Measurements from ENCODE around the gene TPST1. TPM values are rescaled to one million over a fixed set of nuclear protein-coding genes. Genes with fewer than 3 reads are reported as not detected.

TPST1 gene
- total RNA-seq, 4 donors from 2014 or later, result 24.5 to 60.4 (median 28.2) TPM

DNA sequence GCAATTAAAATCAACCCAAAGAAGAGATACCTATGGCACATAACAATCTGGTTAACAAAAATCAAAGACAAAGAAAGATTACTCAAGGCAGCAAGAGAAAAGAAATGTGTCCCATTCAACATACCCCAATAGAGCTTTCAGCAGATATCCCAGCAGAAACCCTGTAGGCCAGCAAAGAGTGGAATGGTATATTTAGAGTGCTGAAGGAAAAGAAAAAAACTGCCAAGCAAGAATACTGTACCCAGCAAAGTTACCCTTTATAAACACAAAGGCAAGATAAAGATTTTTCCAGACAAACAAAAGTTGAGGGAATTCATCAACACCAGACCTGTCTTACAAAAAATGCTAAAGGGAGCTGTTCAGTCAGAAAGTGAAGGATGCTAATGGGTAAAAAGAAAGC is 131.6 kb downstream of the TPST1 start:
- H3K27ac ChIP-seq, result no peak overlapping the region
- no peak for TF ChIP-seq POLR2A (IDR thresholded peaks at IDR 0.05)
- TF ChIP-seq, protein P1, sequence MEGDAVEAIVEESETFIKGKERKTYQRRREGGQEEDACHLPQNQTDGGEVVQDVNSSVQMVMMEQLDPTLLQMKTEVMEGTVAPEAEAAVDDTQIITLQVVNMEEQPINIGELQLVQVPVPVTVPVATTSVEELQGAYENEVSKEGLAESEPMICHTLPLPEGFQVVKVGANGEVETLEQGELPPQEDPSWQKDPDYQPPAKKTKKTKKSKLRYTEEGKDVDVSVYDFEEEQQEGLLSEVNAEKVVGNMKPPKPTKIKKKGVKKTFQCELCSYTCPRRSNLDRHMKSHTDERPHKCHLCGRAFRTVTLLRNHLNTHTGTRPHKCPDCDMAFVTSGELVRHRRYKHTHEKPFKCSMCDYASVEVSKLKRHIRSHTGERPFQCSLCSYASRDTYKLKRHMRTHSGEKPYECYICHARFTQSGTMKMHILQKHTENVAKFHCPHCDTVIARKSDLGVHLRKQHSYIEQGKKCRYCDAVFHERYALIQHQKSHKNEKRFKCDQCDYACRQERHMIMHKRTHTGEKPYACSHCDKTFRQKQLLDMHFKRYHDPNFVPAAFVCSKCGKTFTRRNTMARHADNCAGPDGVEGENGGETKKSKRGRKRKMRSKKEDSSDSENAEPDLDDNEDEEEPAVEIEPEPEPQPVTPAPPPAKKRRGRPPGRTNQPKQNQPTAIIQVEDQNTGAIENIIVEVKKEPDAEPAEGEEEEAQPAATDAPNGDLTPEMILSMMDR (IDR thresholded peaks at IDR 0.05), result no peak
- no peaks in the 10 kb centered on the region for H3K4me1 ChIP-seq
- no peak for DNase-seq
- intact Hi-C loops (cut with DNase I), result no loop called here
- H3K4me3 ChIP-seq (replicated peaks in 1 of 3), result no peak overlapping the region
- H3K27me3 ChIP-seq, result no peaks in the 10 kb centered on the region
- H3K36me3 ChIP-seq, result no peaks in the 10 kb centered on the region
- H3K9me3 ChIP-seq, result no peaks in the 10 kb centered on the region

DNA sequence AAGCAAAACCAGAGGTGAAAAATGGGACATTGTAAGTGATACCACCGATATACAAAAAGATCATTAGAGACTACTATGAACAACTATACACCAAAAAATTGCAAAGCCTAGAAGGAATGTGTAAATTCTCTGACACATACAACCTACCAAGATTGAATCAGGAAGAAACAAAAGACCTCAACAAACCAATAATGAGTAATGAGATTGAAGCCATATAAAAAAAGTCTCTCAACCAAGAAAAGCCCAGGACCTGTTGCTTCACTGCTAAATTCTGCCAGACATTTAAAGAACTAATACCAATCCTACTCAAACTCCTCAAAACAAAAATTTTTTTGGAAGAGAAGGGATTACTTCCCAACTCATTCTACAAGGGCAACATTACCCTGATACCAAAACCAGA is 134.0 kb downstream of the TPST1 start:
- no peak for TF ChIP-seq POLR2A (IDR thresholded peaks at IDR 0.05)
- TF ChIP-seq, protein P1 (IDR thresholded peaks at IDR 0.05), result no peak
- no peaks in the 10 kb centered on the region for H3K4me1 ChIP-seq

DNA sequence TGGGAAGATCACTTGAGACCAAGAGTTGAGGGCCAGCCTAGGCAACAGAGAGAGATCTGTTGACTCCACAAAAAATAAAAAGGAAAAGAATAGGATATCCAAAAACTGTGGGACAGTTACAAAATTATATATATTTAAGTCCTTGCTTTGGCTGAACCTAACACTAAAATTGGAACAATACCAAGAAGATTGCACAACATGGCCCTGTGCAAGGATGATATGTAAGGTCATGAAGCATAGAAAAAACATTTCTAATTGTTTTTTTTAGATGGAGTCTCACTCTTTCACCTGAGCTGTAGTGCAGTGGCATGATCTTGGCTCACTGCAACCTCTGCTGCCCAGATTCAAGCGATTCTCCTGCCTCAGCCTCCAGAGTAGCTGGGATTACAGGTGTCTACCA is 139.0 kb downstream of the TPST1 start:
- no peaks in the 10 kb centered on the region for H3K36me3 ChIP-seq
- H3K9me3 ChIP-seq, result no peaks in the 10 kb centered on the region
- H3K4me1 ChIP-seq, result peaks cover 0 to 5% of the 10 kb centered on the region in 2 donors
- no peak overlapping the region for H3K27ac ChIP-seq
- H3K27me3 ChIP-seq, result no peaks in the 10 kb centered on the region
- 83 to 90% methylated on average over 1 of the region's 1 CpG for WGBS, 2 donors
- TF ChIP-seq, protein P1 (IDR thresholded peaks at IDR 0.05), result no peak
- TF ChIP-seq POLR2A (IDR thresholded peaks at IDR 0.05), result no peak
- no peak overlapping the region for H3K4me3 ChIP-seq (replicated peaks in 1 of 3)
- intact Hi-C loops (cut with DNase I), result no loop called here
- DNase-seq, result no peak

More for the DNA sequence above, 134.0 kb downstream of the TPST1 start:
- Histone ChIP-seq H3K4me3 (replicated peaks in 1 of 3) (no peak overlapping the region), H3K36me3 (no peaks in the 10 kb centered on the region), H3K9me3 (no peaks in the 10 kb centered on the region), H3K27me3 (no peaks in the 10 kb centered on the region), H3K27ac (no peak overlapping the region)
- WGBS, 2 donors, result 95 to 100% methylated on average over 1 of the region's 1 CpG
- intact Hi-C loops (cut with DNase I), result no loop called here
- no peak for DNase-seq

DNA sequence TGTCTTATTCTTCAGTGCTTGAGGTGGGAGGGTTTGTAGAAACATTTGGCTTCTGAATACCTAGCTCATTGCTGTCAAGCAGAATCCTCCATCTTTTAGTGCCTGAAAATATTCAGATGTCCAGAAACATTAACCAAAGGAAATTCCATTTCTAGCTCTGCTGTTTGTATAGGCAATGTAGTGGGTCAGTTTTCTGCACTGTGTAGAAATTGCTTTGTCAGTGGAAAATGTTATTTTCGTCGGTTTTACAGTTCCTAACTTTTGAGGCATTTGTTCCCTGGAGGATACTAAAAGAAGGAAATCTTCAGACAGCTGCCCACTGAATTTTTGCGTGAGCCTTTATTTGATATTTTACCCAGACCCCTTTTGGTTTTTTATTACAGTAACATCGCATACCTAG is 143.4 kb downstream of the TPST1 start:
- DNase-seq, result no peak
- WGBS, 2 donors, result 43 to 68% methylated on average over 4 of the region's 4 CpGs
- peaks cover 3 to 13% of the 10 kb centered on the region in 2 donors for H3K4me1 ChIP-seq
- no peaks in the 10 kb centered on the region for H3K27me3 ChIP-seq
- no peaks in the 10 kb centered on the region for H3K36me3 ChIP-seq
- no peak overlapping the region for H3K4me3 ChIP-seq (replicated peaks in 1 of 3)
- H3K9me3 ChIP-seq, result no peaks in the 10 kb centered on the region
- intact Hi-C loops (cut with DNase I), result no loop called here
- no peak overlapping the region for H3K27ac ChIP-seq
- TF ChIP-seq, protein P1 (IDR thresholded peaks at IDR 0.05), result no peak
- no peak for TF ChIP-seq POLR2A (IDR thresholded peaks at IDR 0.05)

DNA sequence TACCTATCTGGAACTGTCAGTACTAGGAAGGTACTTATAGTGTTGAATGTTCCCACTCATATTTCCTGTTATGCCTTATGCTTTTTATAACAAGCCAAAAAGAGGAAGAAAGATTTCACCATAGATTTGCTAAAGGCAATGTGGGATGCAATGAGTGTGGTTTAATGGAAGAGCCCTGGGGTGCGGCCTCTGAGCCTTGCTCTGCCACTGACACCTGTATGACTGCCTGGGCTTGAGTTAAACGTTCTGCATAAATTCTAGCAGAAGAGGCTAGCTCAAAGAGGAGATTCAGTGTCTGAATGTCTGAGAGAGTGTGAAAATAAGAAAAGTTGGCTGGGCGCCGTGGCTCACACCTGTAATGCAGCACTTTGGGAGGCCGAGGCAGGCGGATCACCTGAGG is 143.8 kb downstream of the TPST1 start:
- TF ChIP-seq, protein P1 (IDR thresholded peaks at IDR 0.05), result no peak
- no peak for TF ChIP-seq POLR2A (IDR thresholded peaks at IDR 0.05)
- Histone ChIP-seq H3K36me3 (no peaks in the 10 kb centered on the region), H3K4me3 (replicated peaks in 1 of 3) (no peak overlapping the region), H3K27ac (no peak overlapping the region), H3K9me3 (no peaks in the 10 kb centered on the region), H3K4me1 (peaks cover 3 to 13% of the 10 kb centered on the region in 2 donors), H3K27me3 (no peaks in the 10 kb centered on the region)
- 81 to 85% methylated on average over 6 of the region's 6 CpGs for WGBS, 2 donors
- DNase-seq, result no peak
- intact Hi-C loops (cut with DNase I), result no loop called here

Data from thyroid gland (tissue), 4 donors.